ENCODE data around the gene RNF146. TPM values are rescaled to one million over a fixed set of nuclear protein-coding genes. Genes with fewer than 3 reads are reported as not detected.
"Not testable (repeated sequence)": the region's sequence is repeated elsewhere in the genome, so short reads cannot be mapped to it uniquely, and the experiment has no call there.

Gene RNF146
- total RNA-seq, 2 experiments from 2014 or later, result 12.5 to 14.1 TPM

- no peaks in the 10 kb centered on the region for H3K9me3 ChIP-seq (ENCODE audit: control insufficient read depth in 1 of 2, insufficient read depth in 1 of 2, low read length in 2 of 2)
- peaks cover 38% of the 10 kb centered on the region for H3K36me3 ChIP-seq (ENCODE audit: insufficient read depth, low read length)
- peaks cover 22% of the 10 kb centered on the region for H3K4me1 Mint-ChIP-seq (ENCODE audit: low read depth)
- ATAC-seq (ENCODE audit: poor library complexity), result no peak
- H3K36me3 Mint-ChIP-seq (ENCODE audit: low read depth), result peaks cover 60% of the 10 kb centered on the region
- H3K4me3 ChIP-seq (ENCODE audit: low read length), result no peak overlapping the region
- no peak overlapping the region for H3K27ac Mint-ChIP-seq
- ChIA-PET CTCF (no interaction called here), POLR2A (no interaction called here)
- intact Hi-C loops (cut with DNase I, micrococcal nuclease), result no loop called here
- H3K27ac ChIP-seq (ENCODE audit: low read depth in 1 of 2, low read length in 2 of 2), result no peak overlapping the region
- DNase-seq, result no peak
- peaks cover 3% of the 10 kb centered on the region for H3K4me1 ChIP-seq (ENCODE audit: insufficient read depth, low read length)
- no peaks in the 10 kb centered on the region for H3K27me3 ChIP-seq (ENCODE audit: control insufficient read depth in 1 of 2, insufficient read depth in 2 of 2, low read length in 2 of 2)
- H3K4me3 Mint-ChIP-seq, result no peak overlapping the region
- no peaks in the 10 kb centered on the region for H3K27me3 Mint-ChIP-seq
- TF ChIP-seq CTCF (IDR thresholded peaks at IDR 0.05), result no peak
- no peaks in the 10 kb centered on the region for H3K9me3 Mint-ChIP-seq
Measured at GRCh38 chr6:127328043-127328609, 61.5 kb downstream of the RNF146 start.

GRCh38 chr6:127331256-127331655 lies 64.6 kb downstream of the RNF146 start:
- Mint-ChIP-seq H3K36me3 (ENCODE audit: low read depth) (peaks cover 30% of the 10 kb centered on the region), H3K4me1 (ENCODE audit: low read depth) (peaks cover 46% of the 10 kb centered on the region)
- ATAC-seq (ENCODE audit: poor library complexity); H3K4me3 Mint-ChIP-seq; intact Hi-C loops (cut with DNase I, micrococcal nuclease); H3K27me3 Mint-ChIP-seq; H3K27ac ChIP-seq (ENCODE audit: low read depth in 1 of 2, low read length in 2 of 2); H3K9me3 ChIP-seq (ENCODE audit: control insufficient read depth in 1 of 2, insufficient read depth in 1 of 2, low read length in 2 of 2); H3K9me3 Mint-ChIP-seq; H3K4me1 ChIP-seq (ENCODE audit: insufficient read depth, low read length); DNase-seq; POLR2A ChIA-PET; H3K27ac Mint-ChIP-seq; H3K4me3 ChIP-seq (ENCODE audit: low read length); H3K27me3 ChIP-seq (ENCODE audit: control insufficient read depth in 1 of 2, insufficient read depth in 2 of 2, low read length in 2 of 2): not testable (repeated sequence)
- CTCF ChIA-PET, result interaction anchor here (0.8 kb wide), 1 partner anchor 34 kb away, joined by 3 read pairs; no protein-coding TSS in a partner anchor
- H3K36me3 ChIP-seq (ENCODE audit: insufficient read depth, low read length), result peaks cover 21% of the 10 kb centered on the region

- Mint-ChIP-seq H3K4me3 (no peak overlapping the region), H3K36me3 (ENCODE audit: low read depth) (peaks cover 20% of the 10 kb centered on the region), H3K4me1 (ENCODE audit: low read depth) (peaks cover 57% of the 10 kb centered on the region), H3K9me3 (no peaks in the 10 kb centered on the region), H3K27me3 (no peaks in the 10 kb centered on the region), H3K27ac (no peak overlapping the region)
- no peak for TF ChIP-seq CTCF (IDR thresholded peaks at IDR 0.05)
- DNase-seq (no peak), ATAC-seq (ENCODE audit: poor library complexity) (no peak)
- POLR2A ChIA-PET, result no interaction called here
- H3K27ac ChIP-seq (ENCODE audit: low read depth in 1 of 2, low read length in 2 of 2), result no peak overlapping the region
- no peak overlapping the region for H3K4me3 ChIP-seq (ENCODE audit: low read length)
- H3K9me3 ChIP-seq (ENCODE audit: control insufficient read depth in 1 of 2, insufficient read depth in 1 of 2, low read length in 2 of 2), result no peaks in the 10 kb centered on the region
- H3K27me3 ChIP-seq (ENCODE audit: control insufficient read depth in 1 of 2, insufficient read depth in 2 of 2, low read length in 2 of 2), result no peaks in the 10 kb centered on the region
- intact Hi-C loops (cut with DNase I, micrococcal nuclease), result no loop called here
- peaks cover 3% of the 10 kb centered on the region for H3K4me1 ChIP-seq (ENCODE audit: insufficient read depth, low read length)
- H3K36me3 ChIP-seq (ENCODE audit: insufficient read depth, low read length), result peaks cover 8% of the 10 kb centered on the region
- CTCF ChIA-PET, result no interaction called here
Measured at GRCh38 chr6:127332383-127332961, 65.8 kb downstream of the RNF146 start.

Other genes with a start within 250 kb of the RNF146 start
- not detected for gene RSPO3, start 148.2 kb upstream of the RNF146 start, total RNA-seq
- 1 to 10 TPM; 6.5 to 7.4 TPM for gene ECHDC1, start 76.7 kb downstream of the RNF146 start, total RNA-seq
- gene KIAA0408, start 192.5 kb downstream of the RNF146 start, total RNA-seq, result 1 to 10 TPM; 1.0 to 1.3 TPM